Measurements from ENCODE around the gene DHX35. TPM values are rescaled to one million over a fixed set of nuclear protein-coding genes. Genes with fewer than 3 reads are reported as not detected.

Gene DHX35
- 10 to 100 TPM in 2 of 9 donors, 1 to 10 TPM in 7; 3.2 to 12.7 (median 9.4) TPM for total RNA-seq
- polyA plus RNA-seq = 1 to 10 TPM; 6.3 to 7.5 (median 6.6) TPM
- long read RNA-seq, donor 1, partial matches to known transcripts = 0 of 1 reads
- long read RNA-seq, donor 1, other reads (novel, unspliced or antisense) = 0 of 1 reads
- long read RNA-seq, donor 2 = 0 reads
- long read RNA-seq, donor 3, partial matches to known transcripts = 0 of 2 reads
- long read RNA-seq, donor 3, other reads (novel, unspliced or antisense) = 0 of 2 reads
- long read RNA-seq, donor 4, partial matches to known transcripts = 1 of 4 reads
- long read RNA-seq, donor 4, other reads (novel, unspliced or antisense) = 3 of 4 reads
- long read RNA-seq, donor 5, transcript DHX35-201 (22 exons, 3,325 nt) = major isoform, 8 of 18 reads
- long read RNA-seq, donor 5, partial matches to known transcripts = 6 of 18 reads
- long read RNA-seq, donor 5, other reads (novel, unspliced or antisense) = 3 of 18 reads
- long read RNA-seq, donor 6, partial matches to known transcripts = 0 of 3 reads
- long read RNA-seq, donor 6, other reads (novel, unspliced or antisense) = 3 of 3 reads
- long read RNA-seq, donor 7 = 0 reads
- long read RNA-seq, donor 8 = 0 reads
- long read RNA-seq, donor 9, partial matches to known transcripts = 0 of 1 reads
- long read RNA-seq, donor 9, other reads (novel, unspliced or antisense) = 0 of 1 reads
- long read RNA-seq, donor 10 = 0 reads

GRCh38 chr20:38962044-38962927 lies at the start of gene DHX35:
Gene DHX35 (plus strand): TSS chr20:38962344. CDS start chr20:38962368, 24 bp downstream.
- Histone ChIP-seq H3K4me3 (peak within 1 kb of the TSS; percentile 87 to 98 (median 93)), H3K4me1 (replicated peaks in 1 of 2) (peaks cover 6 to 11% of the 10 kb centered on the region in 2 donors), H3K36me3 (replicated peaks in 1 of 2) (no peaks in the 10 kb centered on the region), H3K27ac (peak within 1 kb of the TSS in 4 of 5 donors; percentile 88 to 92 (median 89)), H3K9me3 (replicated peaks in 1 of 3) (no peaks in the 10 kb centered on the region), H3K27me3 (no peaks in the 10 kb centered on the region)
- WGBS, 4 donors = 0 to 1% (median 1%) methylated on average over 15 to 70 of the region's 70 CpGs
- peak in 5 of 6 experiments; percentile 13 to 20 (median 19) for TF ChIP-seq CTCF (IDR thresholded peaks at IDR 0.05)
- TF ChIP-seq POLR2A (IDR thresholded peaks at IDR 0.05) = peak in 1 of 2 donors; percentile 47
- DNase-seq = peak; percentile 97 to 99 (median 98)
- intact Hi-C loops (cut with DNase I) = no loop called here

GRCh38 chr20:38915355-38915754 lies 46.8 kb upstream of the DHX35 start:
- TF ChIP-seq POLR2A (IDR thresholded peaks at IDR 0.05) (no peak), CTCF (IDR thresholded peaks at IDR 0.05) (no peak)
- 85 to 96% (median 92%) methylated on average over 7 of the region's 7 CpGs for WGBS, 4 donors
- no peak for DNase-seq

GRCh38 chr20:38917657-38918056 lies 44.5 kb upstream of the DHX35 start:
- TF ChIP-seq POLR2A (IDR thresholded peaks at IDR 0.05) (no peak), CTCF (IDR thresholded peaks at IDR 0.05) (no peak)
- Histone ChIP-seq H3K27ac (no peak overlapping the region), H3K4me3 (no peak overlapping the region), H3K4me1 (replicated peaks in 1 of 2) (no peaks in the 10 kb centered on the region), H3K36me3 (replicated peaks in 1 of 2) (peaks cover 0 to 4% of the 10 kb centered on the region in 2 donors), H3K9me3 (replicated peaks in 1 of 3) (no peaks in the 10 kb centered on the region), H3K27me3 (no peaks in the 10 kb centered on the region)
- DNase-seq = no peak
- intact Hi-C loops (cut with DNase I) = no loop called here
- 64 to 87% (median 73%) methylated on average over 4 of the region's 4 CpGs for WGBS, 4 donors

More at GRCh38 chr20:38915355-38915754, 46.8 kb upstream of the DHX35 start:
- Histone ChIP-seq H3K27ac (no peak overlapping the region), H3K36me3 (replicated peaks in 1 of 2) (peaks cover 0 to 4% of the 10 kb centered on the region in 2 donors), H3K27me3 (no peaks in the 10 kb centered on the region), H3K4me1 (replicated peaks in 1 of 2) (no peaks in the 10 kb centered on the region), H3K4me3 (no peak overlapping the region), H3K9me3 (replicated peaks in 1 of 3) (no peaks in the 10 kb centered on the region)
- intact Hi-C loops (cut with DNase I) = no loop called here
